ENCODE results near the gene CACNA1B.

Gene CACNA1B

GRCh38 chr9:137836831-137837241 is 40.7 kb upstream of the CACNA1B start:
- ATAC-seq (ENCODE audit: insufficient read depth, low read depth) (no peak), DNase-seq (no peak)
- Histone ChIP-seq H3K4me3 (ENCODE audit: low read depth in 1 of 2, low read length in 2 of 2) (no peak overlapping the region), H3K79me2 (ENCODE audit: insufficient read depth, low read length) (no peaks in the 10 kb centered on the region), H3K9ac (ENCODE audit: low read depth, low read length) (no peak overlapping the region), H3K4me1 (ENCODE audit: insufficient read depth, low read length) (no peaks in the 10 kb centered on the region), H4K20me1 (ENCODE audit: insufficient read depth, low read length) (peaks cover 3% of the 10 kb centered on the region), H3K36me3 (ENCODE audit: insufficient read depth, low read length) (peaks cover 52% of the 10 kb centered on the region), H2AFZ (ENCODE audit: low read depth, low read length) (no peak overlapping the region), H3K27me3 (ENCODE audit: insufficient read depth, low read length, poor library complexity) (no peaks in the 10 kb centered on the region), H3K4me2 (ENCODE audit: insufficient read depth, low read length) (no peak overlapping the region), H3K9me3 (ENCODE audit: insufficient read depth, low read length, severe bottlenecking) (no peaks in the 10 kb centered on the region), H3K27ac (ENCODE audit: low read length) (no peak overlapping the region)
- TF ChIP-seq EZH2 (IDR thresholded peaks at IDR 0.05; ENCODE audit: borderline replicate concordance, low read depth, low read length, severe bottlenecking) (no peak), CTCF (IDR thresholded peaks at IDR 0.05; ENCODE audit: borderline replicate concordance, extremely low read depth, low read length, poor library complexity, severe bottlenecking) (no peak)

DNA sequence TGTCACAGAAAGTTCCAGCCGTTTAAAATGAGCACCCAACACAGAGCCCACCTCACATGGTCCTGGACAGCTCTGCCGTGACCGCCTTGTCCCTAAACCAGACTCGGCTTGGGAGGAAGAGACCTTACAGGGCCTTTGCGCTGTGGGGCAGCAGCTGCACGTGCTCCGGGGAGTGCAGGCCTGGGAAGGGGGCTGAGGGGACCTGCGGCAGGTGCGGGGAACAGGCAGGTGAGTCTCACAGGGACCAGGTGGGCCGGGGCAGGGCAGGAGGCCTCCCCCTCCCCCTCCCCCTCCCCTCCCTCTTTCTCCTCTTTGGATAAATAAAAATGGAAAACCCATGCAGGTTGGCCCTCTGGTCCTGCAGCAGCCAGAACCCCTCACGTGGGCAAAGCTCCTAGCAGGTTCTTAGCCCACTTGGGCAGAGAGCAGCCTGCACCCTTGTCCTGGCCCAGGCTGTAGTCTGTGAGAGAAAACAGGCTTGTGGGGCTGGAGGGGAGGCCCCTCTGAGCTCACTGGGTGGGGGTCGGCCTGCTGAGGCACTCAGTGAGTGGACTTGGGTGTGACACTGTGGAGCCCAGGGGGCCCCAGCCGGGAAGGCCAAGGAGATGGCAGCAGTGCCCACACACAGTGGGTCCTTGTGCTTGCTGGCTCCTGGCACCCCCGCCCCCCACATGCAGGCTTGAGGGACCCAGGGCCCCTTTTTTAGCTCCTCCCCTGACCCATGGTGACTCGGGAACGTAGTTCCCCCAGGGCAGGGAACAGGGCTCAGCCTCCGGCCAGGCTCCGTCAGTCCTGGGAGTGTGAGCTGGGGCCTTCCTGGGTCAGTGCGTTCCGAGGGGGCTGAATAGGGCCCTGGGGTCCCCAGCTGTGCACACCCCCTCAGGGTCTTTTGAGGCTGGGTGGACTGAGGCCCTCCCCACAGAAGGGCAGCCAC is 40.0 kb upstream of the CACNA1B start:
- Histone ChIP-seq H3K9ac (ENCODE audit: low read depth, low read length) (no peak overlapping the region), H3K27me3 (ENCODE audit: insufficient read depth, low read length, poor library complexity) (no peaks in the 10 kb centered on the region), H3K4me2 (ENCODE audit: insufficient read depth, low read length) (no peak overlapping the region), H3K27ac (ENCODE audit: low read length) (no peak overlapping the region), H3K4me3 (ENCODE audit: low read depth in 1 of 2, low read length in 2 of 2) (no peak overlapping the region), H3K4me1 (ENCODE audit: insufficient read depth, low read length) (no peaks in the 10 kb centered on the region), H4K20me1 (ENCODE audit: insufficient read depth, low read length) (no peaks in the 10 kb centered on the region; the same call in 1 of the 2 replicates), H2AFZ (ENCODE audit: low read depth, low read length) (no peak overlapping the region), H3K36me3 (ENCODE audit: insufficient read depth, low read length) (peaks cover 44% of the 10 kb centered on the region), H3K9me3 (ENCODE audit: insufficient read depth, low read length, severe bottlenecking) (no peaks in the 10 kb centered on the region), H3K79me2 (ENCODE audit: insufficient read depth, low read length) (no peaks in the 10 kb centered on the region)
- DNase-seq: no peak
- no peak for ATAC-seq (ENCODE audit: insufficient read depth, low read depth)
- TF ChIP-seq CTCF (IDR thresholded peaks at IDR 0.05; ENCODE audit: borderline replicate concordance, extremely low read depth, low read length, poor library complexity, severe bottlenecking) (no peak), EZH2 (IDR thresholded peaks at IDR 0.05; ENCODE audit: borderline replicate concordance, low read depth, low read length, severe bottlenecking) (no peak)

DNA sequence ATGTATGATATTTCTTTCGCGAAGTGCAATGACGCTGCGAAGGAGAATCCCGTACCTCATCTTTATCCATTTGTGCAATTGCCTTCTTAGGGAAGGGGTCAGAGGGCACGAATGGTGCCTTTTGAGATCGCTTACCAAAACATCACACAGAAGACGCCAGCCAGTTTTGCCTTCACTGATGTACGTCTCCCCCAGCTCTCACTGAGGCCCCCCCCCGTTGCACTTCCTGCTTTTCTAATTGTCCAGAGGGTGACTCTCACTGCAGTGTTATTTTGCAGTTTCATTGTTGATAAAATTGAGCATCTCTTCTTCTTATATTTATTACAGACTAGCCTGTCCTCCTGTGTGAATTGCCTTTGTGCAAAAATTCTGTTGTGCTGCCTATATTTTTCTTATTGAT is 39.0 kb upstream of the CACNA1B start:
- H3K27me3 ChIP-seq (ENCODE audit: insufficient read depth, low read length, poor library complexity): no peaks in the 10 kb centered on the region
- no peak overlapping the region for H3K4me2 ChIP-seq (ENCODE audit: insufficient read depth, low read length)
- H3K36me3 ChIP-seq (ENCODE audit: insufficient read depth, low read length): peaks cover 36% of the 10 kb centered on the region
- H3K9ac ChIP-seq (ENCODE audit: low read depth, low read length): no peak overlapping the region
- no peaks in the 10 kb centered on the region for H3K9me3 ChIP-seq (ENCODE audit: insufficient read depth, low read length, severe bottlenecking)
- H2AFZ ChIP-seq (ENCODE audit: low read depth, low read length): no peak overlapping the region
- H3K79me2 ChIP-seq (ENCODE audit: insufficient read depth, low read length): no peaks in the 10 kb centered on the region
- no peak overlapping the region for H3K4me3 ChIP-seq (ENCODE audit: low read depth in 1 of 2, low read length in 2 of 2)
- H3K27ac ChIP-seq (ENCODE audit: low read length): no peak overlapping the region
- DNase-seq (no peak), ATAC-seq (ENCODE audit: insufficient read depth, low read depth) (no peak)
- TF ChIP-seq EZH2 (IDR thresholded peaks at IDR 0.05; ENCODE audit: borderline replicate concordance, low read depth, low read length, severe bottlenecking) (no peak), CTCF (IDR thresholded peaks at IDR 0.05; ENCODE audit: borderline replicate concordance, extremely low read depth, low read length, poor library complexity, severe bottlenecking) (no peak)
- H4K20me1 ChIP-seq (ENCODE audit: insufficient read depth, low read length): no peaks in the 10 kb centered on the region
- no peaks in the 10 kb centered on the region for H3K4me1 ChIP-seq (ENCODE audit: insufficient read depth, low read length)
